Bladder microvascular endothelial cell (primary cell): Measurements from ENCODE around the gene SMIM32. TPM values are rescaled to one million over a fixed set of nuclear protein-coding genes. Genes with fewer than 3 reads are reported as not detected.

Source experiments
- total RNA-seq: library from RNA; depleted of rRNA; stranded (reverse); fragments of >200 nt; gene quantifications from 2 replicates; pipeline ENCODE4 v1.2.3, GENCODE V29; 2014

SMIM32 gene
- total RNA-seq: not detected in 2 replicates

GRCh38 chr5:136192526-136193321, at the start of gene SMIM32:
TSS of gene SMIM32 (minus strand) at chr5:136193162. CDS start at chr5:136192524, 638 bp downstream.

Other genes with a start within 250 kb of the SMIM32 start
- gene LECT2, start 238.2 kb downstream of the SMIM32 start, total RNA-seq: not detected in 2 replicates
- gene TGFBI, start 164.2 kb downstream of the SMIM32 start, total RNA-seq: 5.2 and 12.8 TPM in 2 replicates
- 23.3 and 39.6 TPM in 2 replicates for gene SMAD5, start 60.3 kb downstream of the SMIM32 start, total RNA-seq
- gene TRPC7, start 172.4 kb upstream of the SMIM32 start, total RNA-seq: not detected in 2 replicates